Omental fat pad (tissue), 4 donors: ENCODE measurements around the gene MLANA. TPM values are rescaled to one million over a fixed set of nuclear protein-coding genes. Genes with fewer than 3 reads are reported as not detected.

ENCODE experiments used
- ATAC-seq: fragments of 150-250 bp; one replicate; pipeline ENCODE4 v1.9.1; 2016; ENCODE audit warnings: mild to moderate bottlenecking, moderate library complexity; ENCODE audit not compliant: low FRiP score
- DNase-seq: peaks from one replicate; pipeline ENCODE4 v3.0.0-alpha.2; 2019; ENCODE audit warnings: low spot score
- CTCF ChIP-seq, 3 donors: fragments of 450-650 bp; IDR thresholded peaks; one replicate each; pipeline ENCODE4 v1.5.1; 2016 to 2017; ENCODE audit warnings: antibody characterized with exemption in 3 of 3, mild to moderate bottlenecking in 3 of 3, moderate library complexity in 2 of 3
- total RNA-seq, 4 donors: library from RNA; depleted of rRNA; stranded (reverse); fragments of >200 nt; gene quantifications; one replicate each; pipeline ENCODE4 v1.1.0, GENCODE V29; 2016

Gene MLANA
- total RNA-seq, 4 donors from 2014 or later = not detected

- DNase-seq = no peak
- ATAC-seq = no peak
- TF ChIP-seq CTCF (IDR thresholded peaks at IDR 0.05) = no peak
These were observed 24.7 kb downstream of the MLANA start for GRCh38 chr9:5915438-5915837.

- no peak for ATAC-seq
- no peak for TF ChIP-seq CTCF (IDR thresholded peaks at IDR 0.05)
- no peak for DNase-seq
These were observed 26.6 kb downstream of the MLANA start for GRCh38 chr9:5917273-5917672.

DNA sequence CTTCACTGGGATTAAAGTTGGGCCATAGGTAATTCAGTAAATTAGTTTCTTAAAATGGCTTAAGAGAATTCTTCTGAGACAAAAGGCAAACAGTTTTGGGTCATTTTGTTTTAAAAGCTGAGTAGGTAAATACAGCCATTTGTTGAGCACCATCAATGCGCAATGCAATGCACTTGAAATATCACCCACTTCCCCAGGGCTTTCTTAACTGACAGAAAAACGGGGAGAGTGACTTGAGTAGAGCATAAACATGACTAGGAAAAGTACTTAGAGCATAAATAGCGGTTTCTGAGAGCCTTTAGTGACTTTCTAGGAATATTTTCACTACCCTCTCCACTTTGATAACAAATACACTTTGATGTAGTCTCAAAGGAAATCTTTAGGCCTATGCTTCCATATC lies 27.2 kb downstream of the MLANA start:
- TF ChIP-seq CTCF (IDR thresholded peaks at IDR 0.05) = no peak
- DNase-seq (no peak), ATAC-seq (no peak)

GRCh38 chr9:5918460-5918859 lies 27.8 kb downstream of the MLANA start:
- ATAC-seq (no peak), DNase-seq (no peak)
- TF ChIP-seq CTCF (IDR thresholded peaks at IDR 0.05) = no peak

DNA sequence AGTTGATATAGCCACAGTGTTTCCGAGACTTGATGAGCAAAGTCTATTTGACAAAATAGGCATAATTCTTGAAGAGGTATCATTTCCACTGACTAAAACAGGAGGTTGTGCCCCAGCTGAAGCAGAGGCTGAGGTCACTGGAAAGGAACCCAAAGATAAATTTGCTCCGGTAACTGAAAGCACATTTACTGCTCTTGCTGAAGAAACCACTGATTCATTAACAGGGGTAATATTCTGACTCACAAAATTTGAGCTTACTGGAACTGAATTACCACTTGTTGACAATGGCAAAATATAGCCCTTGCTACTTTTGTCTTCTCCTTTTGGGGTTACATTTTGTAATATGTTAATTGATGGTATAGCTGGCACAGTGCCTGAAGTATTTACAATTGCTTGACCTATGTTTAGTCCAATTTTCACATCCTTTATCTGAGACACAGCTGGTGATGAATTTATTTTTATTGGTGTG lies 30.2 kb downstream of the MLANA start:
- no peak for TF ChIP-seq CTCF (IDR thresholded peaks at IDR 0.05)
- DNase-seq = no peak
- no peak for ATAC-seq

DNA sequence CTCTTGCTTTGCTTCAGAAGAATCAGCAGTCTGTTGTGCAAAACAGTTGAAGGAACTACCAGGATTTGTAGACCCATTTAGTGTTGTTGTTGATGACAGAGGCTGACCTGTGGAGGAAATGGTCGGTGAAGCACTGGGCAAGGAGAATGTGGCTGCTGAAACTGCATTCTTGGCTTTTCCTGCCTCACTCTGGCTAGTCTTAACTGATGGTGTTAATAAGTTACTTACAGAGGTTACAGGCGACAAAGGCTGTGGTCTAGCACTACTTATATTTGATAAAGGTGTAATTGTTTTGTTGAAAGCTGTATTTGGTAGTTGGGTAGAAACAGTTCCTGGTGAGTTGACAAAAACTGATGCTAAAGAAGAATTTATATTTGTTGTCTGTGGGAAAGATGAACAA lies 31.5 kb downstream of the MLANA start:
- no peak for DNase-seq
- no peak for ATAC-seq
- TF ChIP-seq CTCF (IDR thresholded peaks at IDR 0.05) = no peak

- DNase-seq (no peak), ATAC-seq (no peak)
These were observed 41.0 kb downstream of the MLANA start for GRCh38 chr9:5931657-5932056.

More at GRCh38 chr9:5931657-5932056, 41.0 kb downstream of the MLANA start:
- TF ChIP-seq CTCF (IDR thresholded peaks at IDR 0.05) = no peak
